ENCODE measurements around the gene OR2V1. TPM values are rescaled to one million over a fixed set of nuclear protein-coding genes. Genes with fewer than 3 reads are reported as not detected.
"Not testable (repeated sequence)": the region's sequence is repeated elsewhere in the genome, so short reads cannot be mapped to it uniquely, and the experiment has no call there.

OR2V1 gene
- total and polyA plus RNA-seq, 12 donors: not detected

DNA sequence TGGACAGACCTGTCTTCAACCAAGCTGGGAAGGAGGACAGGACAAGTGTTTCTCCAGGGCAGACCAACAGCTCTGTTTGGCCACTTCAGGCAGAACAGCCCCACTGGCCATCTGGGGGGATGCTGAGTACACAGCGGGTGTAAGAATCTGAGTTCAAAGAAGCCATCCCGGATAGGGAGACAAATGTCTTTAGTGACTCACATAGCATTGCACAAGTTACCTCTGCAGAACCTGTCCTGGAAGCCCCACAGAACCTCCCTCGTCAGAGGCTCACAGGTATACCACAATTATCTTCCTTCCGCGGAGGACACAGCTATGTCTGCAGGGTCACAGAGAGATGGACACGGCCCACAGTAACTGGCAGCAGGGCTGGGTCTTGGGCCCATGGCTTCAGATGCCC lies 18.4 kb upstream of the OR2V1 start:
- intact Hi-C loops (cut with DNase I): no loop called here
- Histone ChIP-seq H3K4me3 (no peak overlapping the region), H3K9me3 (replicated peaks in 1 of 3) (no peaks in the 10 kb centered on the region), H3K27me3 (peaks cover 3% of the 10 kb centered on the region), H3K27ac (no peak overlapping the region), H3K36me3 (replicated peaks in 1 of 2) (no peaks in the 10 kb centered on the region), H3K4me1 (replicated peaks in 1 of 2) (no peaks in the 10 kb centered on the region)
- no peak for DNase-seq
- 73 to 78% (median 75%) methylated on average over 6 of the region's 6 CpGs for WGBS, 4 donors
- TF ChIP-seq, protein P1, sequence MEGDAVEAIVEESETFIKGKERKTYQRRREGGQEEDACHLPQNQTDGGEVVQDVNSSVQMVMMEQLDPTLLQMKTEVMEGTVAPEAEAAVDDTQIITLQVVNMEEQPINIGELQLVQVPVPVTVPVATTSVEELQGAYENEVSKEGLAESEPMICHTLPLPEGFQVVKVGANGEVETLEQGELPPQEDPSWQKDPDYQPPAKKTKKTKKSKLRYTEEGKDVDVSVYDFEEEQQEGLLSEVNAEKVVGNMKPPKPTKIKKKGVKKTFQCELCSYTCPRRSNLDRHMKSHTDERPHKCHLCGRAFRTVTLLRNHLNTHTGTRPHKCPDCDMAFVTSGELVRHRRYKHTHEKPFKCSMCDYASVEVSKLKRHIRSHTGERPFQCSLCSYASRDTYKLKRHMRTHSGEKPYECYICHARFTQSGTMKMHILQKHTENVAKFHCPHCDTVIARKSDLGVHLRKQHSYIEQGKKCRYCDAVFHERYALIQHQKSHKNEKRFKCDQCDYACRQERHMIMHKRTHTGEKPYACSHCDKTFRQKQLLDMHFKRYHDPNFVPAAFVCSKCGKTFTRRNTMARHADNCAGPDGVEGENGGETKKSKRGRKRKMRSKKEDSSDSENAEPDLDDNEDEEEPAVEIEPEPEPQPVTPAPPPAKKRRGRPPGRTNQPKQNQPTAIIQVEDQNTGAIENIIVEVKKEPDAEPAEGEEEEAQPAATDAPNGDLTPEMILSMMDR (IDR thresholded peaks at IDR 0.05): no peak
- TF ChIP-seq POLR2A (IDR thresholded peaks at IDR 0.05): no peak

DNA sequence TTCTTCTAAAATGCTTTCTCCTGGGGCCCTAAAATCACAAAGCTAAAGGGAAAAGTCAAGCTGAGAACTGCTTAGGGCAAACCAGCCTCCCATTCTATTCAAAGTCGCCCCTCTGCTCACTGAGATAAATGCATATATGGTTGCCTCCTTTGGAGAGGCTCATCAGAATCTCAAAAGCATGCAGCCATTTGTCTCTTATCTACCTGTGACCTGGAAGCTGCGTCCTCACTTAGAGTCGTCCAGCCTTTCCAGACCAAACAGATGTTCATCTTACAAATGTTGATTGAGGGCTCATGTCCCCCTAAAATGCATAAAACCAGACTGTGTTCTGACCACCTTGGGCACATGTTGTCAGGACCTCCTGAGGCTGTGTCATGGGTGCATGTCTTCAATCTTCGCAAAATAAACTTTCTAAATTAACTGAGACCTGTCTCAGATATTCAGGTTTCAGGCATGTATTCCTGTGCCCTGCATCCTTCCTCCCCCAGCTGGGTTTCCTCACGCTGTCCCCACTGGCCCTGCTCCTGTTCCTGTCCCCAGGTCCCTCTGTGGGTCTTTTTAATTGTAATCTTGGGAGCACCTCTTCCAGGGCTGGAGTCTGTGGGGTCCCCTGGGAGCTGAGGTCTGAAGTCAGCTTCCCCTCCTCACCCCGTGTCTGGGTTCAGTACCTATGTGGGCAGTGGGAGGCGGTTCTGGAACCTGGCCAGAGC lies 16.1 kb upstream of the OR2V1 start, which contains the start of gene OR2V2:
Gene OR2V2 (plus strand): TSS at position 660 of the 710 bp plus-strand sequence. CDS start 7,357 bp downstream, outside the sequence.
- H3K4me3 ChIP-seq; H3K27ac ChIP-seq; H3K27me3 ChIP-seq; H3K4me1 ChIP-seq (replicated peaks in 1 of 2); H3K9me3 ChIP-seq (replicated peaks in 1 of 3); intact Hi-C loops (cut with DNase I); H3K36me3 ChIP-seq (replicated peaks in 1 of 2): not testable (repeated sequence)
- DNase-seq: peak in 1 of 7 donors; percentile 2
- 35 to 55% (median 46%) methylated on average over 5 to 7 of the region's 7 CpGs for WGBS, 4 donors

DNA sequence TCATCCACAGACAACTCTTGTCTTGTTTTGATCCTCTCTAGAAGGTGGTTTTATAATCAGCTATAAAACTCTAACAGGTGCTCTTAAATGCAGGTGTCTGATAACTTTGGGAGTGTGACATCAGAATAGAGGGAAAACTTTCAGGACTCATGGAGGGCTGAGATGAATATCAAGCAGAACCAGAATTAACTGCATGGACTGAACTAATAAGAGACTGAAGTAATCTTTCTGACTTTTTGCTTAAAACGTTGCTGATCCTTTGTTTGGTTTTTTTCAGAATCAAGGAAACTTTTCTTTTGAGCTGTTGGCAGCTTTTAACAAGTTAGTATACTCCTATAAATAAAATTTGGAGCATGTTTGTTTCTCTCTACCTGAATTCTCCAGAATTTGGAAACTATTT lies 14.2 kb upstream of the OR2V1 start:
- 22 to 46% (median 40%) methylated on average over 1 of the region's 1 CpG for WGBS, 4 donors
- H3K4me1 ChIP-seq (replicated peaks in 1 of 2): no peaks in the 10 kb centered on the region
- no peak for DNase-seq
- TF ChIP-seq, protein P1 (IDR thresholded peaks at IDR 0.05): no peak
- no peak for TF ChIP-seq POLR2A (IDR thresholded peaks at IDR 0.05)
- no peak overlapping the region for H3K27ac ChIP-seq
- no peaks in the 10 kb centered on the region for H3K9me3 ChIP-seq (replicated peaks in 1 of 3)
- no peaks in the 10 kb centered on the region for H3K36me3 ChIP-seq (replicated peaks in 1 of 2)
- H3K27me3 ChIP-seq: peaks cover 8% of the 10 kb centered on the region
- H3K4me3 ChIP-seq: no peak overlapping the region
- intact Hi-C loops (cut with DNase I): no loop called here

DNA sequence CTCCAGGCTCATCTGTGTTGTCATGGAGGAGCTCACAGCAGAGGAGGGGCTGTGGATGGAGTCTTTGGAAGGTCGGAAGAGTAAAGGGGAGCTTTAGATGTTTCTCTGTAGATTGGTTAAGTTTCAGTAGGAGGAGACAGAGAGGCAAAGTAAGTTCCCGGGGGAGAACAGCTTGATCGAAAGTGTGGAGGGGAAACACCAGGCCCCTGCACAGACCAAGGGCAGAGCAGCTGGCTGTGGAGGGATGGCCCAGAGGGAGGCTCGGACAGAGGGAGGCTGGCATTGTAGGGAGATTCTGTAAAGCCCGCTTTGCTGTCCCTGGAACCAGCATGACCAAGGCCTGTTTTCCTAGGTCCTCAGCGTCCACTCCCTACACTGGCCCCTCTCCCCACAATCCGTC lies 11.1 kb upstream of the OR2V1 start:
- WGBS, 4 donors: 70 to 75% (median 72%) methylated on average over 5 to 7 of the region's 7 CpGs
- no peak for DNase-seq
- peaks cover 8% of the 10 kb centered on the region for H3K27me3 ChIP-seq
- no peaks in the 10 kb centered on the region for H3K9me3 ChIP-seq (replicated peaks in 1 of 3)
- no peak overlapping the region for H3K27ac ChIP-seq
- TF ChIP-seq, protein P1 (IDR thresholded peaks at IDR 0.05): no peak
- TF ChIP-seq POLR2A (IDR thresholded peaks at IDR 0.05): no peak
- H3K4me1 ChIP-seq (replicated peaks in 1 of 2): no peaks in the 10 kb centered on the region
- H3K4me3 ChIP-seq: no peak overlapping the region
- intact Hi-C loops (cut with DNase I): no loop called here
- no peaks in the 10 kb centered on the region for H3K36me3 ChIP-seq (replicated peaks in 1 of 2)

DNA sequence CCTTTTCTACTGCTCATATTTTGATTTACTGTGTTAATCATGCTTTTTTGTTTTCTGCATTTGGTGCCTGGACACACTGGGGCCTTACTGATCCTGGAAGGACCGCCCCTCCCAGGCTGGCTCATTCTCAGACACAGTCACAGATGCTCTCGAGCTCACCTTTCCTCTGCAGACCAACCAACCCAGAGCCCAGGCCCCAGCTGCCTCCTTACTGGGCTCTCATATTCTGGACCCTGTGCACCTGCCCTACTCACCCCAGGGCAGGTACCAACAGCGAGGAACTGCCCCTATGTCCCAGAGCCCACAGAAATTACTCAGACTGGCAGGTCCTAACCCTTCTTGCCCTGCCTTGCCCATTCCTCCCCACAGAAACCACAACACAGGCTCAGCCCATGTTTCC lies 9.8 kb upstream of the OR2V1 start:
- no peak for TF ChIP-seq POLR2A (IDR thresholded peaks at IDR 0.05)
- TF ChIP-seq, protein P1 (IDR thresholded peaks at IDR 0.05): no peak
- peak in 1 of 7 donors; percentile 11 for DNase-seq
- Histone ChIP-seq H3K27ac (no peak overlapping the region), H3K9me3 (replicated peaks in 1 of 3) (no peaks in the 10 kb centered on the region), H3K4me3 (no peak overlapping the region), H3K4me1 (replicated peaks in 1 of 2) (no peaks in the 10 kb centered on the region), H3K27me3 (peaks cover 8% of the 10 kb centered on the region), H3K36me3 (replicated peaks in 1 of 2) (no peaks in the 10 kb centered on the region)
- 62 to 87% (median 76%) methylated on average over 3 of the region's 3 CpGs for WGBS, 4 donors
- intact Hi-C loops (cut with DNase I): no loop called here
